Ramos (cell line): ENCODE results near the gene SMIM29.

ENCODE experiments used
- in situ Hi-C: fragments of 300-500 bp; cut with MboI; formaldehyde crosslinking; loops from one replicate; pipeline ENCODE4 v1.14.3; 2022; ENCODE audit warnings: low sequenced_read_pairs; ENCODE audit not compliant: unreplicated experiment

The SMIM29 gene

GRCh38 chr6:34200340-34200971, 48.4 kb downstream of the SMIM29 start:
- in situ Hi-C loops, result no loop called here

GRCh38 chr6:34196833-34197195, 52.0 kb downstream of the SMIM29 start:
- in situ Hi-C loops, result no loop called here
